Measurements from ENCODE around the gene F2R.

GRCh38 chr5:76747706-76748105, 31.8 kb downstream of the F2R start:
- TF ChIP-seq CTCF (conservative IDR thresholded peaks at IDR 0.05; ENCODE audit: low read depth, low read length) = no peak
- no peak for TF ChIP-seq EZH2 (IDR thresholded peaks at IDR 0.05; ENCODE audit: low read length, unreplicated experiment)

Data from PC-3 (cell line).